Measurements from ENCODE around the gene RGS21.

DNA sequence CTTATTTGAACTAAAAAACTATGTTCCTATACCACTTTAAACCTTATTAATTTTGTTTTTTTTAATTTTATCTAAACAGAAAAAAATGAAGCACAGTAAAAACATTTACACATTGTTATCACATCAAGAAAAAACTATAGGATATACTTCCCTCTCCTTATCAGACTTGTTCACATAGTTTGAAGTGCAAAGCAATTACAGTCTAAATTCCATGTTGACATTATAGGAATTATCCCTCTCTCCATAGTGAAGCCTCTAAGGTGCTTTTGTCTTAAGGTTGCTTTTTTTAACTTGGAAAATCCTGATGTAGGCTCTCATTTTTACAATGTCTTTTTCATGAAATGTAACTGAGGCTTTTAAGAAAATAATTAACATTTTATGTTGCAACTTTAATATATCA, 85.8 kb downstream of the RGS21 start:
- TF ChIP-seq, protein P1, sequence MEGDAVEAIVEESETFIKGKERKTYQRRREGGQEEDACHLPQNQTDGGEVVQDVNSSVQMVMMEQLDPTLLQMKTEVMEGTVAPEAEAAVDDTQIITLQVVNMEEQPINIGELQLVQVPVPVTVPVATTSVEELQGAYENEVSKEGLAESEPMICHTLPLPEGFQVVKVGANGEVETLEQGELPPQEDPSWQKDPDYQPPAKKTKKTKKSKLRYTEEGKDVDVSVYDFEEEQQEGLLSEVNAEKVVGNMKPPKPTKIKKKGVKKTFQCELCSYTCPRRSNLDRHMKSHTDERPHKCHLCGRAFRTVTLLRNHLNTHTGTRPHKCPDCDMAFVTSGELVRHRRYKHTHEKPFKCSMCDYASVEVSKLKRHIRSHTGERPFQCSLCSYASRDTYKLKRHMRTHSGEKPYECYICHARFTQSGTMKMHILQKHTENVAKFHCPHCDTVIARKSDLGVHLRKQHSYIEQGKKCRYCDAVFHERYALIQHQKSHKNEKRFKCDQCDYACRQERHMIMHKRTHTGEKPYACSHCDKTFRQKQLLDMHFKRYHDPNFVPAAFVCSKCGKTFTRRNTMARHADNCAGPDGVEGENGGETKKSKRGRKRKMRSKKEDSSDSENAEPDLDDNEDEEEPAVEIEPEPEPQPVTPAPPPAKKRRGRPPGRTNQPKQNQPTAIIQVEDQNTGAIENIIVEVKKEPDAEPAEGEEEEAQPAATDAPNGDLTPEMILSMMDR (IDR thresholded peaks at IDR 0.05; ENCODE audit: low read depth, low read length, poor library complexity, severe bottlenecking): no peak
- TF ChIP-seq EZH2phosphoT487 (IDR thresholded peaks at IDR 0.05; ENCODE audit: borderline replicate concordance, low read length): no peak
